ENCODE results near the gene AOC2.

DNA sequence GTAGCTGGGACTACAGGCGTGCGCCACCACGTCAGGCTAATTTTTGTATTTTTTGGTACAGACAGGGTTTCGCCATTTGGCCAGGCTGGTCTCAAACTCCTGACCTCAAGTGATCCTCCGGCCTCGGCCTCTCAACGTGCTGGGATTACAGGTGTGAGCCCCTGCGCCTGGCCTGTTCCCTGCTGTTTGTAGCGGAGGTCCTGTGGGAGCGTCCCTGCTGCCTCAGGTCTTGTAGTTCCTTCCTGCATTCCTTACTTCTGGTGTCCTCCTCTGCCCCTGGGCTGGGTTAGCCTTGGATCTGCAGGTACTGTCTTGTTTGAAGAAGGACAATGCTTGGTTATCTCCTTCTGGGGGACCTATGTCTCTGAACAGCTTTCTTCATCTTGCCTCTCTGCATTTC lies 32.7 kb downstream of the AOC2 start:
- TF ChIP-seq POLR2AphosphoS5 (IDR thresholded peaks at IDR 0.05; ENCODE audit: low read depth, low read length) (no peak), TAF1 (IDR thresholded peaks at IDR 0.05; ENCODE audit: borderline replicate concordance, low read depth, low read length) (no peak)
